Measurements from ENCODE around the gene GAS7.
"Not testable (repeated sequence)": the region's sequence is repeated elsewhere in the genome, so short reads cannot be mapped to it uniquely, and the experiment has no call there.

Gene GAS7

DNA sequence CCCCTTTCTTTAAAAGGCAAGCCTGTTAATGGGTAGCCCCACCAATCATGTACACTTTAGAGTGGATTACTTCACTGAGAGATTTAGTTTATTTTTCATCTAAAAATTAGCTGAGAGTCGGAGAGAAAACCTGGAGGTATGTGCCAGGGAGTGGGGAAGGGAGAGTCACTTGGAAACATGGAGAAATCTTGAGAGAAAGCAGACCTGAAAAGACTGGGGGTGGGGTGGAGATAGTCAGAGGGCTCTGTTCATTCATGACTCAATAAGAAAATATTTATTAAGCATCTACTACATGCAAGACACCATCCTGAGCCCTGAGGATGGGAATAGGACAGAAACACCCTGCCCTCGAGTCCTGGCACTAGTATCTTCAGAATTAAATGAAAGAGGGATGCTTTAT is 265.9 kb downstream of the GAS7 start:
- no peak for DNase-seq

DNA sequence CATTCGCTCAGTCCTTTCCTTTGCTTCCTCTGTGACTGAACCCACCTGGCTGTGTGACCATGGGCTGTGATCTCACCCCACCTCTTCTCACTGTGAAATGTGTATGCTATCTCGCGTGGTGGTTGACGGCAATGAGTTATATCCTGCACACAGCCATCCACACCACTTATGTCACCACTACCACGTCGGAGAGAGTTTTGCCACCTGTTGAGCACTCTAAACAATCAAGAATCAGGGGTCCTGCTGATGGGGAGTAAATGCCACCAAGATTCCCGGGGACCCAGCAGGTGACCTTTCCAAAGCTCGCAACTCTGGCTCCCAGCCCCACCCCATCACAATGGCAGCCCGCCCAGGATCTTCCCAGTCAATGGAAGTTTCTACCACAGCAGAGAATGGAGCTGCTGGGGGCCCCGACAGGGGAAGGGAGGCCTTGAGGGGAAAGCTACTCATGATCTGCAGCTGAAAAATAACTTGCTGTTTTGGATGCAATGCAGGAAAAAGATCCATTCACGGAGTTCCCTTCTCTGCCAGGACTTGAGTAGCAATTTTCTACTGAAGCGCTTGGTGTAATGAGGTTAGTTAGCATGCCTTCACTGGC is 267.2 kb downstream of the GAS7 start:
- no peak for DNase-seq

DNA sequence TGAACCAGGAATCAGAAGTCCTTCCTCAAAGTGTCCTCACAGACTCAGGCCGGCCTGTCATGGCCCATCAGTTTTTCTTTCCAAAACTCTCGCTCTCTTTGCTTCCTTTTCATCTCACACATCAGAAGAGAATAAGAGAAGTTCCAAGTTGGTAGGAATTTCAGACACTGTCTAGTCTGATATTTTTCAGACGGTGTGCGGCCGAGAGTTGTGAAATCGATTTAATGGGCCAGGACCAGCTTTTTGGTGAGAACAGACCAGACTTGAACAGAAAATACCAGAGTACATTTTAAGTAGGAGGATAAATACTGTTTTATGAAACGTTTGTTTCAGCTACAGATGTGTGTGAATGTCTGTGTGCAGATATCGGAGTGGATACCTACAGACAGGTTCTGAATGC is 268.5 kb downstream of the GAS7 start:
- DNase-seq, result no peak

DNA sequence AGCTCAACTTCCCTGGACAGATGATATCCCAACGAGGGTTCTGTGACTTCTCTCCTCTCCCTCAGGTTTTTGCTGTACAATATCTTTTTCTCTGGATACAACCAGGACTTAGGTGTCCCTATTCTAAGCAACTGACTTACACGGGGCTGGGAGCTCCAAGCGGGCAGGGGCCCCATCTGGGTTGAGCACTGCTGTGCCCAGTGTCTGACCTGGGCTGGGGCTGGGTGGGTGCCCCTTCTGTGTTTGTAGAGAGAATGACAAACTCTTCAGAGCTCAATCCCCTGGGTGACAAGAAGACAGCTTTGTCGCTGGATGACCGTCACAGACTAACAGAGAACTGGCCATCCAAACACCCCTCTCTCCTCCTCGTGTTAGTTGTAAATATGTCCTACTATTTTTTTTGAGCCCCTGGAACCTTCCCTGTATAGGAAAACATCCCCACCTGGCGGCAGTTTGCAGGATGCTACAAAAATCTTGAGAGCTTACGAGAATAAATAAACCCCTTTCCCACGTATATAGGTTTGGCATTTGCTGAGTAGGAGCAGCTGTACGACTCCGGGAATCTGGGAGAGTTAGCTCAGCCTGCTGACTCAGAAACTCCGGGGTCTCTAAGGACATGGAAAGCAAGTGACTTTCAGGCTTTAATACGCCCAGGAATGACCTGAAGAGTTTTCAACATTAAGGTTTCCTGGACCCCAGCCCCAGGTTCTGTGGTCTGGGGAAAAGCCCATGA is 269.6 kb downstream of the GAS7 start:
- DNase-seq, result no peak

DNA sequence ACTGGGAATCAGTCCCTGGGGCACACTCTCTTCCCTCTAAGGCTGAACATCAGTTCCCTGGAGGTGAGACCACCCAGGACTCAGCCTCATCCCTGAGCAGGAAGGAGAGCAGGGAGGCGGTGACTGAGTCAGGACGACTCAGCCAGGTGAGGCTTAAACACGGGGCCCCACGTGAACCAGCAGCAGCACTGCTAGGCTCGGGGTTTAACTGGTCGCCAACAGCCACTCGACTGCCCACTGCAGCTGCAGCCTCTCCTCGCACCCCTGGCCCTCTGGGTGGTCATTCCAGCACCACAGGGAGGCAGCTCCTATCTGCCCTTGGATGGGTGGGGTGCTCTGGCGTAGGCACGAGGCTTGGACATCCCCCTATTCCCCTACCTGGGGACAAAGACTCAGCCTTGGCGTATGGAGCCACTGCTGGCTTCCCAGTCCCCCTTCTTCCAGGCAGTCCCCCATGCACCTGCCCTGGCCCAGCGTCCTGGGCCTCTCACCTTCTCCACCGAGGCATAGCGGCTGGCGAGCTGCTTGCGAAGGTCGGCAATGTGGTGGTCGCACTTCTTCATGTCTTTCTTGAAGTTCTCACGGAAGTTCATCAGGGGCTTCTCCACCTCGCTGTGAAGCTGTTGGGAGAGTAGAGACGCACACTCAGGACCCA is 272.1 kb downstream of the GAS7 start:
- DNase-seq, result no peak

DNA sequence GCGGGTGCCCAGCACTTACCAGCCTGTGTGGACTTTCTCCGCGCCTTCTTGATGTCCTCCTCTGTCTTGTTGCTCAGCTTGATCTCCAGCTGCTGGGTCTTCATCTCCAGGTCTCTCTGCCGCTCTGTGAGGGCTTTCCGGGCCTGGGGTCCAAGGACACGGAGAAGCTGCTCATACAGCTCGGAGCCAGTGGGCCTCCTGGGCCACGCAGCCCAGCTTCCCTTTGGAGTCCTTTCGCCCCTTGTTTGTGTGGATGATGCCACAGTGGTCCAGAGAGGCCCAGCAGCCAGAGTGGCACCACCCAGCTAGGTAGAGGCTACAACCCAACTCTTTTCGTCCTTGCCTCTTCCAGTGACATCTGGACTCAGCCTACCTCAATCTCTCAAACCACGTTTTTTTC is 272.9 kb downstream of the GAS7 start:
- no peak for DNase-seq

DNA sequence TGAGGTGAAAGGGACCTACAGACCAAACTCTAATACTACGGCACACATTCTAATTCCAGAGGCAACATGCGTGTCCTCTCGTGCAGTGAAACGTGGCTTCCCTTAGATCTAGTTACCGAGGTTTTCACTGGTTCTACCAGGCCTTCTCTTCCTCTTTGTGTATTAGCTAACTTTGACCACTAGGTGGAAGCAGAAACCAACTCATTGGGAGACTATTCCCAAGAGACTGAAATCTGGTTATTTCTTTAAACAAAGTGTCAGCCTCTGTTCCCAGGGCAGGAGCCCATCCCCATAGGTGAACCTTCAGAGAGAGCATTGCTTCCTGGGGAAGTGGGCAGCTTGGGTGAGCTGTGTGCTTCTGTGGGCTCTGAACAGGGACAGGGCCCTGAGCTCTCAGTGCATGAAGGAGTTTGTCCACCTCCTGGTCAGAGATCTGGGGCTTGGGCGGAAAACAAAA is 273.6 kb downstream of the GAS7 start:
- no peak for DNase-seq

DNA sequence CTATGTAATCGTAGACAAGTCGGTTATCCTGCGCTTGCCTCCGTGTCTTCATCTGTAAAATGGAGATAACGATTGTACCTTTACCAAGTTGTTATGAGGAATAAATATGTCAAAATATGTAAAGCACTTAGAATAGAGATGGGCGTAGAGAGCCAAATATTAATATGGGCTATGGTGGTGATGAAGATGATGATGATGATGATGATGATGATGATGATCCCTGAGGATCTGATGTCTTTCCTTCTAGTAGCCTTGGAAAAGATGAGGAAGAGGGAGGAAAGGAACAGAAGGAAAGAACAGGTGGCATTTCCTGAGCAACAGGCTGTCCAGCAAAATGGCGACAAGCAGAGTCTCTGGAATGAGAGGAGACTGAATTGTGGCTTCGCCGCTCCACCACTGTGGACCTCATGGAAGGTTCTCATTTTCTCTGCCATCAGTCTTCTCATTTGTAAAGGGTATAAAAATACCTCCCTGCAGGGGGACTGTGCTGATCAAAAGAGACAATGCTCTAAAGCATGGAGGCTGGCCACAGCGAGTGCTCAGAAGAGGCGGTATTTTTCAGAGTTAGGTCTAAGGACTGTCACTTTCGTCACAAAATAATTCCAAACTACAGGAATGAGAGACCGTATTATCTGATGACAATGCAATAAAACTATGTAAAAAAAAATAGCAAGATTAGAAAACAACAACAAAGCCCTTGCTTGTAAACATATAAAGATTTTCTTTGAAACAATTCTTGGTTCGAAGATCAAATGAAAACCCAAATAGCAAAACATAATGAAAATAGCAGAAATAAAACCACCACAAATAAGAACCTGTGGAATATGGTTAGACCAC is 276.2 kb downstream of the GAS7 start:
- DNase-seq, result no peak

DNA sequence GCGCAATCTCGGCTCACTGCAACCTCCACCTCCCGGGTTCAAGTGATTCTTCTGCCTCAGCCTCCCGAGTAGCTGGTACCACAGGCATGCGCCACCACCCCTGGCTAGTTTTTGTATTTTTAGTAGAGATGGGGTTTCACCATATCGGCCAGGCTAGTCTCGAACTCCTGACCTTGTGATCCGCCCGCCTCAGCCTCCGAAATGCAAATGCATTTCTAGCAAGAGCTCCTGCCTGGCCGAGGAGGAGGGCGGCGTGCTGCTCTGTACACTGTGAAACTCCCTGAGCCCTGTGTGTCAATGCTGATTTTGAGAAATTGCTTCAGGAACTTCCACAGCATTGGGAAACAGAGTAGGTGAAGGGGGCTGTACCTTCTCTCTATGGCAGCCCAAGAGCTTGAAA is 277.2 kb downstream of the GAS7 start:
- not testable (repeated sequence) for DNase-seq

DNA sequence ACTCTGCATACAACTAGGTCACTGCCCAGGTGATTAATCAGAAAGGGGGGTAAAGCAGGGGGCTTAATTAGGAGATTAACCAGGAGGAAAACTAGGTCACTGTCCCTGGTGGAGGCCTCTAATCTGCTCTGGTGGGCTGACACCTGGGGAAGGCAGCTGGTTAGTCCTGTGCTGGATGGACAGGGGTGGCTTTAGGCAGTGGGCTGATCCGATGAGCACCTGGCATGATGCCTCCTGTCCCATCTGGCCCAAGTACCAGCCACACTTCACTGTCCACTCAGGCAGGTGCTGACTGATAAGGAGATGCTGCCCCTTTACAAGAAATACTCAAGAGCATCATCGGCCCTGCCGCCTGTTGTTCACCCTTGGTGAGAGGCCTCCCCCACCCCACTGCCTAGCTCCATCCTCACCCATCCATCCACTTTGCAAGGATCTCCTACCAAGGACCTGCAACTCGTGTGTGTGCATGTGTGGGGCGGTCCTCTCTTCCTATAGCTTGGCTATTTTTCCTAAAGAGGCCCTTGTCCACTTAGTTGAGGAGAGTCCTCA is 279.5 kb downstream of the GAS7 start:
- DNase-seq, result no peak

DNA sequence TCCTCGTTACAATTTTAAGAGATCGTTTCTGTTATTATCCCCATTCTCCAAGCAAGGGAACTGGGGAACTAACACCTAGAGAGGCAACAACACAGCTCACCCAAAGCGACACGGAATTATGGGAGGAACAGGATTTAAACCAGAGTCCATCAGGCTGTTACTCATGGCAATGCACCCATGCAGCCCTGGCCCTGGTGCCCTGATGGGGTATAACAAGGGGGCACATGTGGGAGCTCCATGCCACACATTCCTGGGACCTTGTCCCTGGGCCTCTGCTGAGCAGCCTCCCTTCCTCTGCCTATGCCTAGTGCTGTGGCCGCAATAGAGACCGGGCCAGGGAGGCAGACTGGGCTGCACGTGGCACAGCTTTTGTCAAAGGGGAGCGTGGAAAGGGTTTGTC is 280.1 kb downstream of the GAS7 start:
- no peak for DNase-seq

DNA sequence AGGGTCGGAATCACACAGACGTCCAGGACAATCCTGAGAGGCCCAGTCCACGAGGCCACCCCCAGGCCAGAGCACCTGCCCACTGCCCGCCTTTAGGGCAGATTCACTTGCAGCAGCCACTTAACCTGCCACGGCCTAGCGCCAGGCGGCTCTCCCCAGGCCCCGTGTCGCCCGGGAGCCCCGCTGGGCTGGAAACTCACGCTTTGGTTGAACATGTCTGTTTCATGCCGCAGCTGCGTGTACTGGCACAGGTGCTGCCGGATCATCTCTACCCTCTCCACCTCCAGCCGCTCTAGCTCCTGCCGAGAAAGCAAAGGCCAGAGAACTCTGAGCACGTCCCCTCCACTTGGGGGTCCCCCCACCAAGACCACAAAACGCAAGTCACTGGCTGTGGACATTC is 280.6 kb downstream of the GAS7 start:
- DNase-seq, result no peak

DNA sequence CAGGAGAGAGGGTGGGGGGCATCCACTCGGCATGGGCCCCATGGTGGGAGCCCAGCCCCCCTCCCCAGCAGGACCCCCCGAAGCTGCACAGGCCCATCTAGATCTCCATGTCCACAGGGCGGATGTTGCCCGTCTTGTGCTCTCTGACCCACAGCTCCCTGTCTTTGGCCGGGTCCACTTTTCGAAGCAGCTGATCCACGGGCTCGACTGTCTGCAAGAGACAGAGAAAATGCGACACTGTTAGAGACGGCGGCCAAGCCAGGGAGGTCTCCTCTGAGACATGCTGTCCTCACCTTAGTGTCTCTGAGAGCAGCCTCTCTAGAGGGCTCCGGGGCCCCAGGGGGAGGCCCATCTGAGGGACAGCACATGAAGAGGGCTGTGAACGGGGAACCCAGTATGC is 281.3 kb downstream of the GAS7 start:
- no peak for DNase-seq

DNA sequence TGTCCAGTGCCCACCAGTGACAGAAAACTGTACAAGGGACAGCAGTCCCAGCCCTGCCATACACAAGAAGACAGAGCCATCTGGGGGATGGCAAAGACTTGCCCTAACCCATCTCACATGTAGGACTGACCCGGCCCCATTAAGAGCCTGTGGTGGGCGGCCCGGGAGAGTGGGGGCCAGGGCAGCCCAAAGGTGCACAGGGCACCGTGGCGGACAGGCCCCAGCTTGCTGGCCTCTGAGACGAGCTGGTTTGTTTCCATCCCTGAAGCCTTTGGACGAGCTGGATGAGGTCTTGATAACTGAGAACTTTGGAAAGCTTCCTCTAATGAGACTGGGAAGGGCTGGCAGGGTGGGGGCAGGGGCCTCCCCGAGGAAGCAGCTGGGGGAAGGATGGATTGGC is 282.3 kb downstream of the GAS7 start:
- no peak for DNase-seq

DNA sequence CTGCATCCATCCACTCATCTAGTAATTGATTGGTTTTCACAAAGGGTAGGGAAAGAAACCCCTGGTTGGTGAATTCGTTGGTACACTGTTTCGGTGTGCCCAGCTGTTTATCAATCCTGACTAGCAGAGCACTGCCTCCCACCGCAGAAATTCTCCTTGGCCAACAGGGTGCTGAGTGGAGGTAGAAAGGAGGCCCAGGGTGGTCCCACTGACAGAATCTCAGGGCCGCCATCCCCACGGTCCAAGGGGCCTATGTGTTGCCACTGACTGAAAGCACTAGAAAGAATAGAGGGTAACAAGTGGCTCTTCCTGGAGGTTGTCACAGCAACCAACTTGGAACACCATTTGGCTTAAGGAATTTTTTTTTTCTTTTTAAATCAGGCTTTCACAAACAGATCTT is 284.9 kb downstream of the GAS7 start:
- DNase-seq, result no peak

DNA sequence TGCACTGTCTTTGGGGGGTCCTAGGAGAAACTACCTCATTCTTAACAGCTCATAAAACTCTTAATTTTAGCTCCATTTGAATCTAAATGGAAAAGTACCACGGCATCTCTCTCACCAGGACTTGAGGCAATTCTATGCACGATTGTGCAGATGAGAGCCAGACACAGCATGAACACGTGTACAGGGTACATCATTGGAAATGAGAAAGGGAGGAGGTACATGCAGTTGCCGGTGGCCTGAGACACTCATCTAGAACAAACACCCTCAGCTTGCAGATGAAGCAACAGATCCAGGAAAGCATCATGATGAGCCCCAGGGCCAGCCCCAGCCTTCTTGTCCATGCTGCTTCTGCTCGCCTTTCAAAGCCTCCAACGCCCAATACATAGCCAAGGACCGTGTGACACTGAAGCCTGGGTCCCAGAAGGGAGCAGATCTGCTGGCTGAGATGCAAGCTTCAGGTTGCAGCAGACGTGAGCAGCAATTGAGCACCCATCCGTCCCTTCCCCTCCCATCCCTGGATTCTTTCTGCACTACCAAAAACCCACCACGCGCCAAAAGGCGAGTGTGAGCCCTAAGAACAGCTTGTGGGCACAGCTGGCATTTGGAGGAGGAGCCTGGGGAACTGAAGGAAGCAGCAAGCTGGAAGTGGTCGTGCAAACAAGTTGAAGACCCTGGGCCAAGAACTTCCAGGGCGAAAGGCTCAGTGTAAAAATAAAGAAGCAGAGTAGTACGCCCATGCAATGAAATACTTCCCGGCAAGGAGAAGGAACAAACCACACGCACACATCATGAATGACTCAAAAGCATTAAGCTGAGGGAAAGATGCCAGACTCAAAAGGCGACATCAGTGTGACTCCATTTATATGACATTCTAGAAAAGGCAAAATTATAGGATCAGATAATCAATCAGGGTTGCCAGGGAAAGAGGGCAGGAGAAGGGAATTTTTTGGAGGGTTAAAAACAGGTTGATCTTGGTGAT is 286.0 kb downstream of the GAS7 start:
- no peak for DNase-seq

DNA sequence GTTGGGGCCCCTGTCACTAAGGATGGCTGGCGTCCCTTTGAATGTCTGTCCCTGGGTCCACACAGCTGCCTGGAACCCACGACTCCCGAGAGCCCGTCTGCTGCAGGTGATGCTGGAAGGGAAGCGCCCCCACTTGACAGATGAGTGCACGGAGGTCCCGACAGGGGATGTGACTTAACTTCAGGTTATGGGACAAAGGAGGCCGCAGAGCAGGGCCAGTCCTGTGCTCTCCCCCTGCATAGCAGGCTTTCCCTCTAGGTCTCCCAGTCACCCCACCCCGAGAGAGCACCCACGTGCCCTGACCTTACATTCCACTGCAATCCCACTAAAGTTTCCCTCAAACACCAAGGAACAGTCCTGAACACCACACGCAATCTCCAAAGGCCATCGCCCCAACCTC is 287.3 kb downstream of the GAS7 start:
- no peak for DNase-seq

DNA sequence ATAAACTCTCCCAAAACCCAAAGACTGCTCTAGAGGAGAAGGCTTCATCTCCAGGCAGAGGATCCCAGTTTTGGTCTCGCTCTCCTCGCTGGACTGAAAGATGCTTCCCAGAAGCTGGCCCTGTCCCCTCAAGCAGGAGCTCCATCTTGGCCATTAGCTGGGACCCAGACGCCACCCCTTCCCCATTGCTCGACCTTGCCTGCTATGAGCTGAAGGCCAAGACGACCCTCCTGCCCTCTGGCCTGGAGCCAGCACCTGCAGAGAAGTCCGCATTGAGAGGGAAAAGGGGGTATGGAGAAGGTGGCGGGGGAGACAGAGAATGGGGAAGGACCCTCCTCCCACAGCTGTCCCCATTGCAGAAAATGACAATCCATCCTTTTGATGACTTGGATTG is 289.8 kb downstream of the GAS7 start:
- DNase-seq, result no peak

DNA sequence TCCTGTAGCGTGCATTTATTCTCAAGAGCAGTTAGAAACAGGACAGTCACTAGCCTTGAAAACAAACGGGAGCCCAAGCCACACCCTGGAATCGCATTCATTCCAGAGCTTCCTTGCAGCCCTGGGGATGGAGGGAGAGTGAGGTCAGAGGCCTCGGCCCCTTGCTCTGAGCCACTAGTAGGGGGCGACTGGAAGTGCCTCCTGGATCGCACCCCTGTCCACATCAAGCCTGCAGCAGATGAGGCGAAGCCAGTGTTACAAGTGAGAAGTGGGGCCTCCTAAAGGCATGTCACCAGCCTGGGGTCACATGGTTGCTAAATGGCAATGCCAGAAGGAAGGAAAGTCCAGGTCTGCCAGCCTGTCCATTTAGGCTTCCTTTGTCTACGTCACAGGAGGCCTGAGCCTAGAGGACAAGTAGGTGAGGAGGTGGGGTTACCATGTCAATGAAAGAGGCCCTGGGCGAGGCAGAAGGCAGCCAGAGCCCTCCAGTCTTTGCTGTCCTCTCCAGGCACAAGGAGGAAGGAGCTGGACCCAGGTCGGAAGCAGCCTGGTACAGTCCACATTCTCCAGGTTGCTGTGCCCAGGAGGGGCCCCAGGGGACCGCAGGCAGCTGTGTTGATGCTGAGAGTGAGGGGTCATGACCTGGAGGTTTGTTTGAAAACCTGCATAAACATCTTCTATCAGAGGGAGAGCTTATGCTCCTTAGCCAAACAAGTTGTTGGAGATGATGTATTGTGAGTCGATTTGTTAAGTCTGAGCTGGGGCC is 290.3 kb downstream of the GAS7 start:
- DNase-seq, result no peak

DNA sequence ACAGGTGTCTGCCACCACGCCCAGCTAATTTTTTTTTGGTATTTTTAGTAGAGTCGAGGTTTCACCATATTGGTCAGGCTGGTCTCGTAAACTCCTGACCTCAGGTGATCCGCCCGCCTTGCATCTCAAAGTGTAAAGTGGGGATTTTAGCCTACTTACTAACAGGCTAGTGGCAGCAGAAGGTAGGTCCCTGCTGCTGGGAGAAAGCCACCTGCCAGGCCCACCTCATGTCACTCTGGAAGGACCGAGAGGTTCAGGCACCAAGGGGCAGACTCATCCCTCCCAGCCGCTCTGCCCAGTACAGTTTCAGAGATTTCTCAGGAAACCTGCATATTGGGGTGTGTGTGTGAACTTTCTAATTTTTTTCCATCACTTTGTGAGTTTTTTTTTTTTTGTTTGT is 291.3 kb downstream of the GAS7 start:
- no peak for DNase-seq

DNA sequence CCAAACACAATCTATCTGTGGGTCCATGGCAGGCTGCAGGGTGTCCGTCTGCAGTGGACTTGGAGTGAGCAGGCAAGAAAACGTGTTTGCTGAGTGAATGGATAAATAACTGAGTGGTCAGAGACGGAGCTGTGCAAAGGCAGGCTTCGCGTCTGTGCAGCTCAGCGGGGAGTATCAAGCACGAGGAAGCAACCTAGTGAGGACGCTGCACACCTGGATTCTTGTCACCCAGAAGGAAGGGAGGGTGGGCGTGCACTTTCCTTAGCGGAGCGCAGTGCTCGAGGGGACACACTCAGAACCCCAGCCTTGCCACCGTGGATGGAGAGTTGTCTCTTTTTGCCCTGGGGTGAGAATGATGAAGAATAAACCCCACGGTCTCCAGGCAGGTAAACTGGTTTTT is 291.8 kb downstream of the GAS7 start:
- no peak for DNase-seq

Data from stimulated activated naive CD4-positive, alpha-beta T cell treated with Interleukin-2 at 50 U/mL for 16 hours (primary cell).